NCI-H2107 treated with DMSO at 0.1 percent for 48 hours (cell line): ENCODE data around the gene KAZN.
A peak's percentile ranks its signal among the peaks of the same experiment; 100 is the strongest.

ENCODE experiments used
- DNase-seq: peaks from one replicate; lab custom pipeline; 2025; ENCODE audit not compliant: unreplicated experiment; lab: John Stamatoyannopoulos, UW

The KAZN gene

DNA sequence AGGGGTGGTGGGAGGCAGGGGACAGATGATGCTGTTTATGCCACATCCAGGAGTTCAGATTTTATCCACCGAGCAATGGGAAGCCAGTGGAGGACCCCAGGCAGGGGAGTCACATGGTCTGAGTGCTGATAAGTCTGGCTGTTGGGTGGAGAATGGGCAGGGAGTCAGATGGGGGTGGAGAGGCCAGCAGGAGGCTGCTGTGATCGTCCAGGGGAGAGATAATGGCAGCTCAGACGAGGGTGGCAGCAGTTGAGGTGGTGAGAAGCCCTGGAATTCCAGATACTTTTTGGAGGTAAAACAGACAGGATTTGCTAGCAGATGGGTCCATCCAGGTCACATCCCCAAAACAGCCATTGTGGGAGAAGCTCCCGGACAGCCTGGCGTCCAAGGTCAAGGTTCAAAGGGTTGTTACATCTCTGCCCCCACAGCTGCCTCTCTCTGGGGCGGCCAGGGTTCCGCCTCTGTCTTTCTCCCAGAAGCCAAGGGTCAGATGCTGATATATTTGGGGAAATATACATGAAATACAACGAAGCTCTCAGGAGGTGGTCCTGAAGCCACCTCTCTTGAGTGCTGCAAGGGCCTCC is 303.0 kb downstream of the KAZN start:
- DNase-seq, result no peak

DNA sequence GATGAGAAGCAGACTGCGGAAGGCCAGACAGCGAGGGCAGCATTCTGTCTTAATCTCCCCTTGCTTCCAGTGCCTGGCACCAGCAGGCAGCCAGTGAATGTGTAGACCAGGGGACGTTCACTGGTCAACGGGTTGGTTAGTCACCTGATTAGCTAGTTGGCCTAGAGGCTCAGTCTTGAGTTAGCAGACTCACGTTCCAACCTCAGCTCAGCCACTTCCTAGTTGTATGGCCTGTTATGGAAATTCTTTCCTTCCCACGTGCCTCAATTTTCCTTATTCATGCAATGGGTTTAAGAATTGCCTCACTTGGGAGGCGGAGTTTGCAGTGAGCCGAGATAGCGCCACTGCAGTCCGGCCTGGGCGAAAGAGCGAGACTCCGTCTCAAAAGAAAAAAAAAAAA is 305.4 kb downstream of the KAZN start:
- DNase-seq, result no peak

DNA sequence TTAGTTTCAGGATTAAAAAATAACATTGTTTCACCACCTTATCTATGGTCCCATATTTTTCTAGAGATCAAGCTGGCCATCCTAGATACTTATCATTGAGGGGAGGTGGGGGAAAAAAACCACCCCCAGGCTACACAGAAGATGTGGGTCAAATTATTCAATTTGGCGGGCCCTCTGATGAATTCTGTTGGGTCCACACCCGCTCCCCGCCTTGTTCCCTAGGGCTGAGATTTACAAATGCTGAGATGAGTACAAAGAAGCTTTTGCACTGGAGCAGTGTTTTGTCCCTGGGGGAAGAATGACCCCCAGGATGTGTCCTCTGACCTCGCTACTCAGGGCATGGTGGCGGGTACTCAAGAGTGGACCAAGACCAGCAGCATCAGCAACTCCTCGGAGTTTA is 308.2 kb downstream of the KAZN start:
- no peak for DNase-seq

DNA sequence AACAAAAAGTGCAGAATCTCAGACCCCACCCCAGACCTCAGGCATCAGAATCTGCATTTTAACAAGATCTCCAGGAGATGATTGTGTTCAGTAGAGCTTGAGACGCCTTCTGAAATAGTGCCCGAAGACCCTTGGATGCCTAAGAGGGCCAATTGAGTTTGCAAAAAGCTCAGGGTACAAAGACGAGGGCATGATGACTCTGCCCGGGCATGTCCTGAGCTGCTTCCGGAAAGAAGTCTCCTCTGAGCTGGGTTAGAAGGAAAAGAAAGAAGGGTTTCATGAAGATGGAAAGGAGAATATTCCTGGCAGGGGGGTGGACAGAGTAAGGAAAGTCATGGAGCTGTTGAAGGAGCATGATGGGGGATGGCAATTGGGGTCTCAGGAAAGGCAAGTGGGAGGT is 308.9 kb downstream of the KAZN start:
- no peak for DNase-seq

DNA sequence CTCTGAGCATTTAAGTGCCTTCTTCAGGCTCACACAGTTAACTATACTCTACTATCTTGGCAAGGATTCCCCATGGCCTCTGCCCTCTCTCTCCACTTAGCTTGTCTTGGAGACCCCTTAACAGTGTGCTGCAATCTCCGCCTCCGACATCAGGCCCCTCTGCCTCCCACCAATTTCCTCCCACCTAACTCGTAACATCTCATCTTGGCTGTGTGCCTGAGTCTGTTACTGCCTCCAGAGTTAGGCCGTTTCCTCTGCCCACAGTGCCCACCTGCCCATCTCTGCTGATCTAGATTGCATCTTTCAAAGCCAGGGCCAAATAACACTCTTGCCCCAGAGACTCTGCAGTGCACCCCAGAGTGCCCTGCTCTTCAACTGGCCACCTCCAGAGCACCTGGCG is 310.8 kb downstream of the KAZN start:
- no peak for DNase-seq

DNA sequence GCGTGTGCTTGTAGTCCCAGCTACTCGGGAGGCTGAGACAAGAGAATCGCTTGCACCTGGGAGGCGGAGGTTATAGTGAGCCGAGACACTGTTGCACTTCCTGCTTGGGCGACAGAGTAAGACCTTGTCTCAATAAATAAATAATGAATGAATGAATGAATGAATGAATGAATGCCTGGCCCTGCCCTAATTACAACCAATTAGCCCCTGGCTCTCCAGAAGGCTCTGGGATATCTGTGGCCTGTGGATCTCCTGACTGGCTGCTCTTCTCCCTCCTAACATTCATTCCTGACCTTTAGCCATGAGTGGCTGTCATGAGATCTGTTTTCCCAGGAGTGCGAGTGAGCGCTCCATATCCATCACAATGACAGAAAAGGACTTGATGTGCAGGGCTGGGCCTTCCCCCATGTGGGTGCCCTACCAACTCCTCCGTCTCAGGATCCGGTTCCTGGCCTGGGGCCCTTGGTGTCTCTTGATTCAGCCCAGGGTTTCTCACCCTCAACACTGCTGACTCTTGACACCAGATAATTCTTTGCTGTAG is 311.5 kb downstream of the KAZN start:
- DNase-seq, result no peak

DNA sequence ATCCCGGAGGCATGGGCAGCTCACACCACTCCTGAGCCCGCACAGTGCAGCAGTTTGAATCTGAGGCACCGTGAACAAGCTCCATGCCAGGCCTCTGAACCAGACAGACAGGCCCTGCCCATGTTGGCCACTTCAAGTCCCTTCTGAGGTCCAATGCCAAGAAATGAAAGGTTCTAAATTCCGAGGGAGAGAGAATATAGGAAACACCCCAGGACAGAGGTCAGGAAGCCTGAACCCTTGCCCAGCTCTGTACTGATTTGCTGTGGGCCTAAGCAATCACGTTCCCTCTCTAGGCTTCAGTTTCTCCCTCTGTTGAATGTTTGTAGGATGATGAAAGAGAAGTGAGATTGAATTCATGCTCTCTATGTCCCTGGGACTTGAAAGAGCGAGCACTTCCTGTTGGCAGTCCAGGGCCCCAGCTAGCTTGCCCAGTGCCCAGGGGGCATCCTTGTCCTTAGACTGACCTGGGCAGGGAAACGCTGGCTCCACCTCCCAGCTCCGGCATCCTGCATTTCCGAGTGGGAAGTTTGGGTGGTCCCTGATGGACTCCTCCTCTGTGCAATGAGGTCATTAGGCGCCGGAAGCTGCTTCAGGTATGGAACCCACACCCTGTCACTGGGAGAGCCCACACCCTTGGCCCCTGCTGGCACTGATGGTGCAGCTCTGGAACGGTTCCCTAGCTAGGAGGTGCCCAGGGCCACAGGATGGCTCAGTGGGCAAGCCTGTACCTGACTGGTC is 312.7 kb downstream of the KAZN start:
- no peak for DNase-seq

DNA sequence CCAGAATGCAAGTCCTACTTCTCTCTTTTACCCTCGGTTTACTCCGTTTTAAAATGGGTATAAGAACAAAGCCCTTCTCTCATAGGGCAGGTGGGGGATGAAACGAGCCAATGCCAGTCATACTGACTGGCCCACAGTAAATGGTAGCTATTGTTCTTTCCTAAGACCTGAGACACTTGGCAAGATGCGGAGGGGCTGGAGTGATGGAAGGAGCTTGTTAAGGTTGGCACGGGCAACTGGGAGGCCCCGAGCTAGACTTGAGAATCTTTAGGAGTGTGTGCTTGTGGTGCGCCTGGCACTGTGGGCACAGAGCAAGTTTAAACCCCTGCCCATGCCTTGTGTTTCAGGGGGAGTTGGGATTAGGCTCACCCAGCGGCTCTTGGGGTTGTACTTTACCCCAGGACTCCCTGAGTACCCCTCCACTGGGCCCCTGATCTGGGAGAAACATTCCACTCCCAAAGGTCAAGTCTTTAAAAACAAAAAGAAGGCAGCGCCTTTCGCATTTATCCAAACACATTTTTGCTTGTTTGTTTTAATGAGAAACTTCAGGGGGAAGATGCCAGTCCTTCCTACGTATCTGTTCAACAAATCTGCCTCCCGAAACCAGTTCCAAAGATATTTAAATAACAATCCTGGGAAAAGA is 314.5 kb downstream of the KAZN start:
- DNase-seq, result no peak

DNA sequence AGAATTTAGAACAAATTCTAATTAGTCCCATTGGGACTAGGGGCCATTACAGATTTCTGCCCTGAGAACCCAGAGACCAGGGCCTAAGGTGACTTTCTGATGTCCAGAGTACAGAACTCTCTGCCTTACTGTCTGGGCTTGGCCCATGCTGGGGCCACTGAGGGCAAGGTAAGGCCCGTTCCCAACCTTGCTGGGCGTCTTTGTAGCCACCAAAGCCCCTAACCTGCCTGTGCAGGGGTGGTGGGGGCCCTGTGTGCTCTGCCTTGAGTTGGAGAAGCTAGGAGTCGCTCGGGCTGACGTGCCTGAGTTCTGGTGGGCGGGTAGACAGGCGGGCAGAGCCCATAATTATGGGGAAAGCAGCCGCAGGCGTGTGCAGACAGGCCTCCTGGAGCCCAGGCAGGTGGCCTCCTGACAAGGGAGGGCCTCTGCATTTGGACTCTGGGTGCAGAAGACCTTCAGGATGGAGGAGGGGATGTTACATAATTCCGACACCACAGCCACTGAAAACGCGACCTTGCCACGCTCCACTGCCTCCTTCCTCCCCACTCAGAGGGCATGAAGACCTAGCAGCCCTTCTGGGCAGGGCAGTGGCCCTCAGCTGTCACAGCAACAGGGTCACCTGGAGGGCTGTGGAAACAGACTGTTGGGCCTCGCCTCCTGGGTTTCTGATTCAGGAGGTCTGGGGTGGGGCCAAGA is 315.1 kb downstream of the KAZN start:
- peak; percentile 80 for DNase-seq

DNA sequence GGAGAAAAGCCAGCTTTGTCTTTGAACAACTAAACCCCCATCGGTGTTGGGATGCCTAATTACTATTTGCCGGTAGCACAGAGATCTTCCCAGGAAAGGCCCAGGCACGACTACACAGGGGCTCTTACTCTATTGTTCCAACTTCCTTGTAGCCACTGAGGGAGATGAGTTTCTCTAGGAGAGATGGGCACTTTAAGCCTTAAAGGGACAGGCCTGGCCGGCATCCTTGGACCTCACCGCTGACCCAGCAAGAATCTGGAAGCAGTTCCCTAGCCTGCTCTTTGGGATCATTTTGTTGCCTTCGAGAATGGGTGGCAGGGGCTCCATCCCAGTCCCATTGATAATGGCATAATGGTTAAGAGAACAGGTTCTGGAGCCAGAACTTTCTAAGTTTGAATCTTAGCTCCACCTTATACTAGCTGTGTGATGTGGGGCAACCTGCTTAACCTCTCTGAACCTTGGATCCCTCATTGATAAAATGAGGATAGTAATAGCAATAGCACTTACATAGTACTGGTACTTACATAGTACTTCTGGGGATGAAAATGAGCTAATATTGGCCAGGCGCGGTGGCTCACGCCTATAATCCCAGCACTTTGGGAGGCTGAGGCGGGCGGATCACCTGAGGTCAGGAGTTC is 316.0 kb downstream of the KAZN start:
- no peak for DNase-seq

DNA sequence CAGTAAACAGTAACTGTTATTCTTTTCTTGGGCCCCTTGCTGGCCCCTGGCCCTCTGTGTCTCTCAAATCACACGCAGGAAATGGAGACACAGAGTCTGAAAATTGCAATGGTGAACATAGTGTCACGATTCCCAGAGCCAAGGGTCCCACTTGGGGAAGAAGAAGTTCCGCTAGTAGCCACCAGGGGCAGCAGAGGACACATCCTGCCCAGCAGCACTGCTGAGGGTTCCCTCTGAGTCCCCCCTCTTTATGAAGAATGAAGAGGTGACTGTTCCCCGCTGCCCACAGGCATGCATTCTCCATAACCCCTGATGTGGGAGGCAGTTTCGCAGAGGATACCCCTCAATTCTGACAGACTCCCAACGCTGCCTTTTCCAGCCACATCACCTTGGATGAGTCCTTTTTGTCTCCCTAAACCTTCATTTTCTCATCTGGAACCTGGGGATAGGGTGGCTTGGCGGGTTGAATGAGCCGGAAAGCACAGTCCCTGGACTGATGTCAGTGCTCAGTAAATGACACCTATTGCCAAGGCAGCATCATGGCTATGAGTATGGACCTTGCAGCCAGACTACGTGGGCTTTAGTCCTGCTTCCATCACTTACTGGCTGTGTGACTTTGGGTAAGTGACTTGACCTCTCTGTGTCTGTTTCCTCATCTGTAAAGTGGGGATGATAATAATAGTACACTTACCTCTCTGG is 317.0 kb downstream of the KAZN start:
- DNase-seq, result peak; percentile 25

DNA sequence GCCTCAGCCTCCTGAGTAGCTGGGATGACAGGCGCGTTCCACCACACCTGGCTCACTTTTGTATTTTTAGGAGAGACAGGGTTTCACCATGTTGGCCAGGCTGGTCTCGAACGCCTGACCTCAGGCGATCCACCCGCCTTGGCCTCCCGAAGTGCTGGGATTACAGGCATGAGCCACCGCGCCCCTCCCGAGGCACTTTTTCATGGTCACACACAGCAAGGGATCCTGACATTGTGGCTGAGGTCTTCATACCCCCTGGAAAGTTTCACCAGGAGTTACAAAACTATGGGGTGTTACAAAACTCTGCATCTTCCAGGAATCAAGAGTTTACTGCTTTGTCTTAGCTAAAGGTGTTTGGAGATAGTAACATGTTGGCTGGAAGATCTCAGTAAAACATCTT is 320.8 kb downstream of the KAZN start:
- DNase-seq, result no peak

DNA sequence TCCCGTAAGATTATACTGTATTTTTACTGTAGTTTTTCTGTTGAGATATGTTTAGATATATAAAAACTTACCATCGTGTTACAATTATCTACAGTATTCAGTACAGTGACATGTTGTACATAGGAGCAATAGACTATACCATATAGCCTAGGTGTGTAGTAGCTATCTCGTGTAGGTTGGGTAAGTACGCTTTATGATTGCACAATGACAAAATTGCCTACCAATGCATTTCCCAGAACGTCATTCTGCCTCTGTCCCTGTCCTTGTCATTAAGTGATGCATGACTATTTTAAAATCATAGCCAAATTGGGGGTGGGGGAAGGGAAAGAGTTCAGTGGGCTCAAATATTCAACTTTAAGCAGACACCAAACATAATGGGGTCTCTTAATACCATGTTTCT is 321.3 kb downstream of the KAZN start:
- no peak for DNase-seq

DNA sequence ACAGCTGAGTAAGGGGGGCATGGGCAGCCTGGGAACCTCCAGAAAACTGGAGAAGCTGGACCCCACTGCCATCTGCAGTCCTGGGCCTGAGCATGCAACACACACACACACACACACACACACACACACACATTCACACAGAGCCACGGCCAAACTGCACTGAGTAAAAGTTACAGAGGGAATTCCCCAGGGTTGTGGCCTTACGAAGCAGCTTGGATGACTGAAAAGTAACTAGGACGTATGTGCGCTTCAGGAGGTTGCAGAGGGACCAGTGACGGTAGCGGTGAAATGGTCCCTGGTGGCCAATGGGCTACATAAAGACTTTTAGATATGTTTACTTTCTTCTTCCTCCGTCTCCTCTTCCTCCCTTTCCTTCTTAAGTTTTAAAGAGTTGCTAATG is 322.6 kb downstream of the KAZN start:
- no peak for DNase-seq

DNA sequence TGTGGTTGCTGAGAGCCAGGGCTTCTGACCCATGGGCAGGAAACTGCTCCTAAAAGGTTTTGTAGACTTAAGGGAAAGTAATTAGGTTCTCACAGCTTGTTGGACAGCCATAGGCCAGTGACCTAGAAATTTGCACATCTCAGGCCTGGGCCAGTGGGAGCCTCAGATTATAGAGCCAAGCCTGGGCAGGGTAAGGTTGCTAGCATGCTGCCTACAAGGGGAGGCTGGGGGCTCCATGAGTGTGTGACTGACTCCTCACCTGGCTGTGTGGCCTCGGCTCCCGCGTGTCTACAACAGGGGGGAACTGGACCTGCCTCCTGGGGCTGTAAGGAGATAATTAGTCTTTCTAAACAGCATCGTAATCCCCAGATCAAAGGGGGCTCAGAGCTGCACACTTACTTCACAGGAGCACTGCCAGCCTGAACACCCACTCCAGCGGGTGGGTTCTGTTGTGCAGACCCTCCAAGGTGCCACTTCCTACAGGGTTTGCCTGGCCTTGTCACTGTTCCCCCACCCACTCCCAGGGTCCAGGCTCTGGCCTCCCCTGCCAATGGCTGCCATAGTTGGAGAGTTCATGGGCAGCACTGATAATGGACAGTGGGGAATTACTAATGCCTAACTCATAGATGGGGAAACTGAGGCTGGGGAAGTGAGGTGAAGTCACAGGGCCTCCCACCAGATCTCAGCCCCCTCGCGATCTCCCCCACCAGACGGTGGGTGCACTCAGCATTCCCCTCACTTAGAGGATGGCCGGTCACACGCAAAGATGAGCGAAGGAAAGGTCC is 324.6 kb downstream of the KAZN start:
- no peak for DNase-seq

DNA sequence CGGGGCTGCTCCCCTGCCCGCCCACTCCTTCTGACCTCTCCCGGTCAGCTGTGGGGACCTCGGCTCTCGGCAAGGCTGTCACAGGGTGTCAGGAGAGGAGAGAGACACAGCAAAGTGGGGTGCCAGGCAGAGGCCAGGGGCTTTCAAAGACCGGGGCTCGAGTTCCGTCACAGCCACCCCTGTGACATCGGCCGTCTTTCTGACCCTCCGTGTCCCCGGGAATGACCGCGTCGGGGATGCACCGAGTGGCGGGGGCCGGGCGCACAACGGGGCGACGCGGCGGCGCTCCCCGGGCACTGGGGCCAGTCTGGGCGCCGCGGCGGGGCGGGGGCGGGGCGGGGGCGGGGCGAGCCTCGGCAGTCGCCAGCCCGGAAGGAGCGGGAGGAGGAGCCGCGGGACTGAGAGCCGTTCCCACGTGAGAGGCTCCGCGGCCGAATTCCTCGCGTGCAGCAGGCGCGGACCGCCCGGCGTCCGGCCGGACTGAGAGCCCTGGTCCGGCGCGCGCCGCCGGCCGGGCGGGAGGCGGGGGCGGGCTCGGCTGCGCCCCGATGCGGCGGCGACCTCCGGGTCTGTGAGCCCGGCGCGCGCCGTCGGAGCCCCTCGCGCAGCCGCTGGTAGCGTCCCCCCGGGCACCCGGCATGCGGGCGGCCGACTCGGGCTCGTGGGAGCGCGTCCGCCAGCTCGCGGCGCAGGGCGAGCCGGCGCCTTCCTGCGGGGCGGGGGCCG is 325.4 kb downstream of the KAZN start:
- no peak for DNase-seq

DNA sequence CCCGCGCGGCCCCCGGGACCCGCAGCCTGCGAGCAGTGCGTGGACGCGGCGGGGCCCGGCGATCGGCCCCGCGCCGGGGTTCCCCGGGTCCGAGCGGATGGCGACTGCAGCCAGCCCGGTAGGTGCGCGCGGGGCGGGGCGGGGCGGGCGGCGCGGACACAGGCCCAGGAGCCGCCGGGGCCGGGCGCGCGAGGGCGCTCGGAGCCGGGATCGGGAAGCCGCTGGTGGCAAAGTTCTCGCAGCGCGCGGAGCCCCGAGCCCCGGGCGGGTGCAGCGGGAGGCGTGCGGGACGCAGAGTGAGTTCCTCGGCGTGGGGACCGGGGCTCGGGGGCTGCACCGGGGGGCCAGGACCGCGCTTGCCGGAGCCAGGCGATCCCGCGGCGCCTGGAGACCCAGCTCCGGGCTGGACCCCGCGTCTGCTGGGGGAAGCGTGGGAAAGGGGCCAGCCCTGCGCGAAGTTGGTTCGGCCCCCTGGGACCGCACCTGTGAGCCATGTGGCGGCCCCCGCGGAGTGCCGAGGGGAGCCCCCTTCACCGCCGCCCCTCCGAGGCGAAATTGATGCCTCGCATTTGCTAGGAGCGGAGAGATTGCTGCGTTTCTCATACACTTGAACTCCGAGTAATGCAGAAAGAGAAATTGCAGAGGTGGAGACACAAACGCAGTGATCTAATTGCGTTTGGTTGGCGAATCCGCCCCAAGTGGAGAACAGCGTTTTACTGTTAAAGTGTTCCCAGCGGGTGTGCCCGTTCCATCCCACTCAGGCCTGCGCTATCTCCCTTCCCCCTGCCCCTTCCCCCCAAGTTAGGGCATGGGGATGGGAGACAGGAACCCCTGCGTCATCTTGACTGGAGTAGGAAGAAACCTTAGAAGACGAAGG is 326.2 kb downstream of the KAZN start:
- no peak for DNase-seq
